Activated CD4-positive, alpha-beta T cell treated with anti-CD3 and anti-CD28 coated beads, Interleukin-2, amount 10 ng/mL, durations not matched to agents 24 days and 14 days (primary cell): ENCODE measurements around the gene THTPA. TPM values are rescaled to one million over a fixed set of nuclear protein-coding genes. Genes with fewer than 3 reads are reported as not detected.
A peak's percentile ranks its signal among the peaks of the same experiment; 100 is the strongest.

ENCODE experiments used
- DNase-seq: peaks from one replicate; pipeline ENCODE4 v3.0.0; 2022
- H3K27ac Mint-ChIP-seq: one replicate; pipeline ENCODE4 v1.8.0; 2022; ENCODE audit warnings: mild to moderate bottlenecking, mixed read lengths
- H3K27me3 Mint-ChIP-seq: one replicate; pipeline ENCODE4 v1.8.0; 2022; ENCODE audit warnings: mixed read lengths
- H3K36me3 Mint-ChIP-seq: one replicate; pipeline ENCODE4 v1.8.0; 2022; ENCODE audit warnings: low read depth, mild to moderate bottlenecking, mixed read lengths
- H3K4me1 Mint-ChIP-seq: one replicate; pipeline ENCODE4 v1.8.0; 2021; ENCODE audit warnings: mixed read lengths
- H3K4me3 Mint-ChIP-seq: one replicate; pipeline ENCODE4 v1.8.0; 2022; ENCODE audit warnings: mild to moderate bottlenecking, moderate library complexity, mixed read lengths
- H3K9me3 Mint-ChIP-seq: one replicate; pipeline ENCODE4 v1.8.0; 2021; ENCODE audit warnings: mixed read lengths
- intact Hi-C: fragments of 100-400 bp; cut with micrococcal nuclease; formaldehyde crosslinking; loops from one replicate; pipeline ENCODE4 v1.15.1; 2023
- total RNA-seq: library from RNA; stranded (reverse); gene quantifications from 2 replicates; pipeline ENCODE4 v1.2.3, GENCODE V29; 2022

Gene THTPA
- total RNA-seq, 1 donor from 2014 or later = 14.5 TPM

DNA sequence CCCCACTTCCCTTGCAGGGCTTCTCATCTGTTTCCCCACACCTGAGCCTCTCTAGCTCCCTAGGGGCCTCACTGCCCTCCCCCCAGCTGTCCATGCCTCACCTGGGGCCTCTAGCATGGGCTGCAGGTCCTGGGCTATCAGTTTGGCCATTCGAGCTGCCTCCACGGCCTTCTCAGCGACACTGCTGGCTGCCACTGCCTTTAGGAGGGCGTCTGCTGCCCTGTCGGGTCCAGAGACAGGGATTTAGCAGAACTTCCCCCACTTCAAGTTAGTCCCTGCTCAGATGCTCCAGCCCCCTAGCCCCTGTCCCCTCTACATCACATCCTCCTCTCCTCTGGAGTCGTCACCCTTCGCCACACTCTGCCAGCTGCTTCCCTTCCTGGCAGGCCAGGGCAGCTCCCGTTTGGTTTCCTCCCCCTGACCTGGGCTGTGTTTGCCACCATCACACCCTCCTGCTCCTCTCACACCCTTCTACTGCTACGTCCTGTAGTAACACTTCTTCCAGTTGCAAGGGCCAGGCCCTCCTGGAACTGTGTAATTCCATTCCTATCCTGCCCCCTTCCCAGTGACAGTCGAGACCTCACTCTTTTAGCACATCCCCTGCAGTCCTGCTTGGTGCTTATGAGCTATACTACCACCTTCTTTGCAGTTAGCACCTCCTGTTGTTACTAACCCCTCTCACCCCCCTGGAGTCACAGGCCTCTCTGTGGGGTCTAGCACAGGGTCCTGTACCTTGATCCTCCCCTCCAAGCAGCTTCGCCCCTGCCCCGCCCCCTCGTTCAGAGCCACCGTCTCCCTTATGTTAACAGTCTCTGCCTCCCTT is 15.8 kb downstream of the THTPA start:
- peak overlapping the region; percentile 2 for H3K27ac Mint-ChIP-seq
- DNase-seq = peak; percentile 56

DNA sequence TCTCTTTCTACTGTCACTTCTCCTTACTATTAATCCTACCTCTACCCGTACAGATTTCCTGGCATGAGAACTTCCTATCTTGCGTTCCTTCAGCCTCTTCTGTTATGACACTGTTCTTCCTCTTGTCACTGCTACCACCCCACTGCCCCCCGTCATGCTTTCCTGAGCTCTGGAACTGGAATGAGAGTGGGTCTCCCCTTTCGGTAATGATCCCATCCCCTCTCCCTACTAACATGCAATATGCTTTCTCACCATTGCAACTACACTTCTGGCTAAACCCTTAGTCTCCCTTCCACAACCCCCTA is 16.4 kb downstream of the THTPA start:
- Mint-ChIP-seq H3K27me3 (peaks cover 26% of the 10 kb centered on the region), H3K4me3 (no peak overlapping the region), H3K9me3 (no peaks in the 10 kb centered on the region), H3K36me3 (peaks cover 4% of the 10 kb centered on the region), H3K4me1 (peaks cover 35% of the 10 kb centered on the region), H3K27ac (no peak overlapping the region)
- no peak for DNase-seq
- intact Hi-C loops = no loop called here

More for the DNA sequence above, 15.8 kb downstream of the THTPA start:
- Mint-ChIP-seq H3K4me3 (no peak overlapping the region), H3K36me3 (peaks cover 7% of the 10 kb centered on the region), H3K4me1 (peaks cover 35% of the 10 kb centered on the region), H3K27me3 (peaks cover 23% of the 10 kb centered on the region), H3K9me3 (no peaks in the 10 kb centered on the region)
- intact Hi-C loops = no loop called here

DNA sequence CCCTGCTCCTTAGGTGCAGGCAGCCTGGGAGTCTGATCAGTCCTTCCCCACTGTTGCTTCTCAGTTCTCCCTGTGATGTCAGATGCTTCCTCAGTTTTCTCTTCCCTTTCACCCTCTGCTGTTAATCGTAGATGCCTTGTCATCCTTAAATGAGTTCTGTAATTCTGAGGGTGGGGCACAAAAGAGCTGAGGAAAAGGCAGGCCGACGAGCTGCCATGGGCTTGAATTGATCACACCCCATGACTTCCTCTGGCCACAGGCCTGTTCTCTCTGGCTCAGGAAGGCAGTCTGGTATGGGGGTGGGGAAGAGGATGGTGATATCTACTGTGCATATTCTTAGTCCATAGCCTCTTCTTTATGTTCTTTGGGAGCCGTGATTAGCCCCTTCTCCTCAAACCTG is 16.8 kb downstream of the THTPA start:
- Mint-ChIP-seq H3K4me1 (peaks cover 31% of the 10 kb centered on the region), H3K4me3 (no peak overlapping the region), H3K27ac (no peak overlapping the region), H3K27me3 (peaks cover 29% of the 10 kb centered on the region), H3K36me3 (peaks cover 3% of the 10 kb centered on the region), H3K9me3 (no peaks in the 10 kb centered on the region)
- intact Hi-C loops = no loop called here
- no peak for DNase-seq

DNA sequence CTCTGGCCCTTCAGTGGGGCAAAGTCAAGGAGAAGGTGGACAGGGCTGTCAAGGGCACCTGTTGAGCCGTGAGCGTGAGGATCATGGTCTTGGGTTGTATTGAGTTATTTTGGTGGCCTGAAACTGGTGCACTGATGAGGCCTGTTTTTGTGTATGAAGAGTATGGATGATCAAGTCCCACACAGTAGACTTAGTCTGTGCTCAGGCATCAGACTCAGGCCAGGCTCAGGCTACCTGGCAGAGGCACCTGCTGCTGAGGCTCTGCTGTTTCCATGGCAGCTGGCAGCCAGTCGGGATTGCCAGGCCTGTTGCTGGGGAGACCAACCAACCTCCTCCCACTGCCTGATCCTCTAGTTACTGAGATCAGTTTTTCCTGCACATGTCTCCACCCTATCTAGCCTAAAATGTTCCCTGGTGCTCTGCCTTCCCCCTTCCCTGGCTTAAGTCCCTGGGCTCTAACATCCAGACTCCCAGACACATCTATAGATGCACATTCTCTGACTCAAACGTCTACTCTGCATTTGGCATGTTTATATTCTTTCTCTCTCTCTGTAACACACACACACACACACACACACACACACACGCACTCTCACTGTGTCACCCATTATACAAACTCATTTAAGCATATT is 17.4 kb downstream of the THTPA start:
- intact Hi-C loops = no loop called here
- Mint-ChIP-seq H3K4me3 (no peak overlapping the region), H3K27me3 (peaks cover 35% of the 10 kb centered on the region), H3K36me3 (peaks cover 3% of the 10 kb centered on the region), H3K9me3 (no peaks in the 10 kb centered on the region), H3K4me1 (peaks cover 25% of the 10 kb centered on the region), H3K27ac (no peak overlapping the region)
- DNase-seq = no peak

DNA sequence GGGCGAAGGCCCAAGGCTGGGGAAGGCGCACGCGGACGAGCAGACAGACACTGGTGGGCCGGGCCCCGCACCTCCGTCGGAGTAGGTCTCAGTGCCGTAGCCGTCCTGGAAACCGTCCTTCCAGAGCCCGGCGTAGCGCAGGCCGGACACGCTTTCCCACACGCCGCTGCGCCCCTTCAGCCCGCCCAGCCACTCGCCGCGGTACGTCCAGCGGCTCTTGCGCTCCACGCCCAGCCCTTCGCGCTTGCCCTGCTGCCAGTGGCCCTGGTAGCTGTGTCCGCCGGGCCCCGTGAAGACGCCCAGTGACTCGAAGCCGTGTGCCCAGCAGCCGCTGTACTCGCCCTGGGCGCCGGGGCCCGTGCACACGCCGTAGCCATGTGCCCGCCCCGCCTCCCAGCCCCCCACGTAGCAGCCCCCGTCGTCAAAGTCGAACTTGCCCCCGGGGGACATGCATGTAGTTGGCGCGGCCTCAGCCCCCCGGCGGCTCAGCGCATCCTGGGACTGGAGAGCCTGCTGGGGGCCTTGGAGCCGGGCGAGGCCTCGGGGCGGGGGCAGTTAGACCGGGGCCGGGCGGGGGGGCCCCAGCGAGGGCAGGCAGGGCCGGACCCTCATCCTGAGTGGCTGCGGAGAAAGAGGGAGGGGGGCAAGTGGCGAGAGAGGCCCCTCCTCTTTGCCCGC is 21.1 kb downstream of the THTPA start:
- peaks cover 52% of the 10 kb centered on the region for H3K27me3 Mint-ChIP-seq
- no peaks in the 10 kb centered on the region for H3K9me3 Mint-ChIP-seq
- H3K27ac Mint-ChIP-seq = no peak overlapping the region
- peaks cover 19% of the 10 kb centered on the region for H3K4me1 Mint-ChIP-seq
- H3K4me3 Mint-ChIP-seq = peak overlapping the region; percentile 57
- intact Hi-C loops = no loop called here
- DNase-seq = peak; percentile 57
- peaks cover 3% of the 10 kb centered on the region for H3K36me3 Mint-ChIP-seq

DNA sequence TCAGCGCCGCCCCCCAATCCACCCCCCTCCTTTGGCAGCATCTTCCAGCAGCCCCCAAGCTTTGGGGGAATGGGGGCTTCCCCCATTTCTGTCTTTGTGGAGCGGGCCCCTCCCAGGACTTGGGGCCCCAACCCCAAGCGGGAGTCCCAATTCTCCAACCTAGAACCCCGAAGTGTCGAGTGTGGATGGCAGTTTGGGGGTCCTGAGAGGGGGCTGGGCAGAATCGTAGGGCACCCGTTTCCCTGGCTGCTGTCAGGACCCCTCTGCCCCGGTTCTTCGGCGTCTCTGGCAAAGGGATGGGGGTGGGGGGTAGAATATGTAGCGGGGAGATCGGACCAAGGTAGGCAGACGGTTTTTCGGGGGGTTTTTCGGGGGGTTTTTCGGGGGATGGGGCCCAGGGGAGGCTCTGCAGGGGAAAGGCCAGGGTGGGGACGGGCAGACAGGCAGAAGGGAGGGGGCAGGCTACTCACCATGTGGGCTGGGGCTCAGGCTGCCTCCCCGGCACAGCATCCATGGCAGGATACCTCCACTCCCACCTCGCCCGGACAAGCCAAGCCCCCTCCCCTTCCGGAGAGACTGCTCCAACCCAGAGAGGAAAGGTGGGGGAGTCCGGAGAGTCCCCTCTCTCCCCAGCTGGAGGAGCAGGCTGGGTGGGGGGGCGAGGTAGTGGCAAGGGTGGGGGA is 21.8 kb downstream of the THTPA start:
- H3K27ac Mint-ChIP-seq = no peak overlapping the region
- H3K36me3 Mint-ChIP-seq = peaks cover 3% of the 10 kb centered on the region
- DNase-seq = no peak
- intact Hi-C loops = no loop called here
- H3K4me3 Mint-ChIP-seq = no peak overlapping the region
- no peaks in the 10 kb centered on the region for H3K9me3 Mint-ChIP-seq
- H3K27me3 Mint-ChIP-seq = peaks cover 54% of the 10 kb centered on the region
- peaks cover 14% of the 10 kb centered on the region for H3K4me1 Mint-ChIP-seq

DNA sequence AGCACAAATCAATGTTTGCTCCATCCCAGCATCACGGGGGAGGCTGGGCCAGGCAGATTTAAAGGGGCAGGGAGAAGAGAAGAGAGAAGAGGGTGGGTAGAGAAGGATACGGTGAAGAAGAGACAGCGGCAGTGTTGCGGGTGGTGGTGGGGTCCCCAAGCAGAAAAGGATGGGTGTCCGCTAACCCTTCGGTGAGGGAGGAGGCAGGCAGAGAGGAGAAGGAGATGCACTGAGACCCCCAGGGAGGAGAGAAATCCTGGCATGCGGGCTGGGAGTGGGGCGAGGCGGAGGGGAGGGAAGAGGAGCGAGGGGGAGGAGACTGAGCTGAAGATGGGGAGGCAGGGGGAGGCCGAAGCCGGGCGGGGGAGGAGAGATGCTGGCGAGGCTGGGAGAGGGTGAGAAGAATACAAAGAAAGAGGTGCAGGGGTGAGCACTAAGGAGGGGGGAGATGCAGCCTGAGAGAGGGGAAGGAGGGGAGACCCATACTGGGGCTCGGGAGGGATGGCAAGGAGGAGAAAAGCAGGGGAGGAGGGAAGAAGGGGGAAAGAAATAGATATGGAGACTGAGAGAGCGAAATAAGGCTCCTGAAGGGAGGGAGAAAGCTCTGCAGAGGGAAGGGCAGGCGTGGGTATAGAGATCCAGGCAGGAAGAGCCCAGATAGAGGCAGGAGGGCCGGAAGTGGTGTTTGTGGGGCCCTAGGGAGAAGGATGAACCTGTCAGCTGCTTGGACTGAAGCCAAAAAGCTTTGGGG is 22.7 kb downstream of the THTPA start, which contains the start of gene JPH4:
JPH4 (minus strand) TSS at position 231 of the 751 bp plus-strand sequence. CDS start 1,337 bp downstream, outside the sequence.
- Mint-ChIP-seq H3K9me3 (no peaks in the 10 kb centered on the region), H3K4me3 (no peak within 1 kb of the TSS), H3K4me1 (peaks cover 10% of the 10 kb centered on the region), H3K27me3 (peaks cover 55% of the 10 kb centered on the region), H3K27ac (no peak within 1 kb of the TSS), H3K36me3 (peaks cover 3% of the 10 kb centered on the region)
- DNase-seq = no peak
- intact Hi-C loops = no loop called here

DNA sequence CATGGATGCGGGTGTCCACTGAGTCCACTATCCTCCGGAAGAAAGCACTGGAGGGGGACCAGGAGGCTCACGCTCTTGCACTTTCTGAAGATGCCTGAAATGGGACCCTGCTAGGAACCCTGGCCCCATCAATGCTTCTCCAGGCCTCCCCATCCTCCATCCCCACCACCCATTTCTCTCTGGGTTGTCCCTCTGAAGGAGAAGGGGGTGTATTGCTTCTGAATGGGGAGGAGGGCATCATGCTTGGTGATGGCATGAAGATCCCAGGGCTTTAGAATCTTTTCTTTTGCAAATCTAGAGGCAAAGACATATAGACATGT is 23.2 kb downstream of the THTPA start:
- peaks cover 56% of the 10 kb centered on the region for H3K27me3 Mint-ChIP-seq
- no peak overlapping the region for H3K4me3 Mint-ChIP-seq
- DNase-seq = no peak
- no peaks in the 10 kb centered on the region for H3K9me3 Mint-ChIP-seq
- intact Hi-C loops = no loop called here
- H3K27ac Mint-ChIP-seq = no peak overlapping the region
- peaks cover 10% of the 10 kb centered on the region for H3K4me1 Mint-ChIP-seq
- peaks cover 3% of the 10 kb centered on the region for H3K36me3 Mint-ChIP-seq

DNA sequence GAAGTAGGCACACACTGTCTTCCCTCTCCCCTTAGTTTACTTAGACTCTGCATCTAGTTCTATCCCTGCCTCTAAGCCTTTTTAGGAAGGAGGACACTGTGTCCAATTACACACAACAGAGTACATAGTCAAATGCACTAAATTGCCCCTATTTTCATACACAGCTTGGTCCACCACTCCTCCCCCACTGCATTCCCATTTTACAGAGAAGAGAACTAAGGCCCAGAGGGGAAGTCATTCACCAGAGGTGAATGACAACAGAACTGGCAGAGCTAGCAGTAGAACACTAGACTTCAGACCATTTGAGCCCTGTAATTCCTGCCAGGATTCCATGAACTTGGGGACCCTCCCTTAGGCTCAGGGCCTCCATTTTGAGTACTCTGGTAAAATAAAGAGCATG is 23.7 kb downstream of the THTPA start:
- DNase-seq = no peak
- peaks cover 10% of the 10 kb centered on the region for H3K4me1 Mint-ChIP-seq
- peaks cover 56% of the 10 kb centered on the region for H3K27me3 Mint-ChIP-seq
- H3K36me3 Mint-ChIP-seq = peaks cover 3% of the 10 kb centered on the region
- intact Hi-C loops = no loop called here
- H3K27ac Mint-ChIP-seq = no peak overlapping the region
- no peaks in the 10 kb centered on the region for H3K9me3 Mint-ChIP-seq
- H3K4me3 Mint-ChIP-seq = no peak overlapping the region

DNA sequence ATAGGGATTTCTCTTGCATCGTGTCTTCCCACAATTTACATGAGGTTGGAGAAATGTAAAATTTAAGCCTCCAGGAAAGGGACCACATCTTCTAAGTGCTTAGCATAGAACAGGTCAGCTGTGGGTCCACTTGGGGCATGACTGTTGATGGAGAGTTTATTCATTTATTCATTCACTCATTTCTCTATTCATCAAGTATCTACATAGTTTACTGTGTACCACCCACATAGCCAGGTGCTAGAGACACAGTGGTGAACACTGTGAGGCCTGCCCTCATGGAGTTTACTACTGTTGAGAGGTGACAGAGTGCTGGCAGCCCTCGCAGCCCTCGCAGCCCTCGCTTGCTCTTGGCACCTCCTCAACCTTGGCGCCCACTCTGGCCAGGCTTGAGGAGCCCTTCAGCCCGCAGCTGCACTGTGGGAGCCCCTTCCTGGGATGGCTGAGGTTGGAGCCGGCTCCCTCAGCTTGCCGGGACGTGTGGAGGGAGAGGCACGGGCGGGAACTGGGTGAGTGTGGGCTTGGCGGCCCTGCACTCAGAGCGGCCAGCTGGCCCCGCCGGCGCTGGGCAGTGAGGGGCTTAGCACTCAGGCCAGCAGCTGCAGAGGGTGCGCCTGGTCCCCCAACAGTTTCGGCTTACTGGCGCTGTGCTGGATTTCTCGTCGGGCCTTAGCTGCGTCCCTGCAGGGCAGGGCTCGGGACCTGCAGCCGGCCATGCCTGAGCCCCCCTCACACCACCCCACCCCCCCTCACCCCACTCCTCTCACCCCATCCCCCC is 24.3 kb downstream of the THTPA start:
- H3K4me3 Mint-ChIP-seq = no peak overlapping the region
- no peaks in the 10 kb centered on the region for H3K9me3 Mint-ChIP-seq
- no peak overlapping the region for H3K27ac Mint-ChIP-seq
- no peak for DNase-seq
- intact Hi-C loops = no loop called here
- peaks cover 10% of the 10 kb centered on the region for H3K4me1 Mint-ChIP-seq
- peaks cover 50% of the 10 kb centered on the region for H3K27me3 Mint-ChIP-seq
- peaks cover 3% of the 10 kb centered on the region for H3K36me3 Mint-ChIP-seq

DNA sequence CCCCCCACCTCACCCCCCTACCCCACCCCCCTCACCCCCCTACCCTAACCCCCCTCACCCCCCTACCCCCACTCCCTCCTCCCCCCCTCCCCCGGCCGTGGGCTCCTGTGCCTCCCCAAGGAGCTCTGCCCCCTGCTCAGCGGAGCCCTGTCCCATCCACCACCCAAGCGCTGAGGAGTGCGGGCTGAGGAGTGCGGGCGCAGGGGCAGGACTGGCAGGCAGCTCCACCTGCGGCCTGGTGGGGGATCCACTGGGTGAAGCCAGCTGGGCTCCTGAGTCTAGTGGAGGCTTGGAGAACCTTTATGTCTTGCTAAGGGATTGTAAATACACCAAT is 24.8 kb downstream of the THTPA start:
- Mint-ChIP-seq H3K27me3 (peaks cover 51% of the 10 kb centered on the region), H3K36me3 (peaks cover 3% of the 10 kb centered on the region), H3K9me3 (no peaks in the 10 kb centered on the region), H3K4me1 (peaks cover 10% of the 10 kb centered on the region), H3K27ac (no peak overlapping the region), H3K4me3 (no peak overlapping the region)
- no peak for DNase-seq
- intact Hi-C loops = no loop called here

DNA sequence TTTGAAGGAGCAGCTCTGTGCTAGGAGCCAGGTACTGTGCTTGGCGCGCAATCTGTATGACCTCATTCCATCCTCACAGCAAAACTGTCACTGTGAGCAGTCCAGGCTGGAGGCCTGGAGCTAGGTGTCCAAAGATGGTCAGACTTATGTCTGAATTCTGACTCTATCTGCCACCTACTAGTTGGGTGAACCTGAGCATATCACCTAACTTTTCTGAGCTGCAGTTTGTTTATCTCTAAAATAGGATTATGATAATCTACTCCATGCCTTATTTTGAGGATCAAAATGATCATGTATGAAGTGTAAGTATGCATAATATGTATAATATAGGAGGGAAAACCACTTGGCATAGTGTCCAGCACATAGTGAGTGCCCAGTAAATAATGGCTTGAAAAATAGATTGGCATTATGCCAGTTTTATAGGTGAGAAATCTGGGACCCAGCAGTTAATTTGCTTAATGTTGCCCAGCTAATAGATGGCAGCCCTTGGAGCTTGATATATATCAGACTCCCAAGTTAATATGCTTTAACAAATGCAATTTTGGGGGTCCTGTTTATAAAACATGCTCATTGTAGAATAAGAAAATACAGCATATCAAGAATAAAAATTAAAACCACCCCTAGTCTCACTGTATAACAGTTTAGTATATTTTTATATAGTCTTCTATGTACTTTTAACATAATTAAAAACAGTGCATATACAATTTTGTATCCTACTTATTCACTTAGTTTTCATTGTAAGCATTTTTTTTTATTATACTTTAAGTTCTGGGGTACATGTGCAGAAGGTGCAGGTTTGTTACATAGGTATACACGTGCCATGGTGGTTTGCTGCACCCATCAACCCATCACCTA is 27.1 kb downstream of the THTPA start:
- no peaks in the 10 kb centered on the region for H3K9me3 Mint-ChIP-seq
- H3K4me1 Mint-ChIP-seq = peaks cover 4% of the 10 kb centered on the region
- intact Hi-C loops = no loop called here
- DNase-seq = no peak
- H3K27ac Mint-ChIP-seq = no peak overlapping the region
- H3K27me3 Mint-ChIP-seq = peaks cover 41% of the 10 kb centered on the region
- no peak overlapping the region for H3K4me3 Mint-ChIP-seq
- H3K36me3 Mint-ChIP-seq = no peaks in the 10 kb centered on the region
